Lower lobe of right lung (tissue), 2 donors: ENCODE measurements around the gene ANKS4B. TPM values are rescaled to one million over a fixed set of nuclear protein-coding genes. Genes with fewer than 3 reads are reported as not detected.

Experiments
- ATAC-seq, 2 donors: fragments of 200-7000 bp; cut with Tn5 transposase; one replicate each; pipeline ENCODE4 v1.9.1; 2020 to 2022; ENCODE audit warnings: mild to moderate bottlenecking in 2 of 2, moderate library complexity in 2 of 2
- DNase-seq: peaks from one replicate; pipeline ENCODE4 v3.0.0-alpha.2; 2020
- H3K27ac ChIP-seq: fragments of 200-600 bp; one replicate; pipeline ENCODE4 v1.8.0; 2022
- H3K27me3 ChIP-seq: fragments of 200-600 bp; one replicate; pipeline ENCODE4 v1.8.0; 2022; ENCODE audit warnings: low read depth
- H3K36me3 ChIP-seq: fragments of 200-600 bp; one replicate; pipeline ENCODE4 v1.8.0; 2022; ENCODE audit warnings: mild to moderate bottlenecking
- H3K4me1 ChIP-seq: fragments of 200-600 bp; one replicate; pipeline ENCODE4 v1.8.0; 2022
- H3K4me3 ChIP-seq: fragments of 200-600 bp; one replicate; pipeline ENCODE4 v1.8.0; 2022; ENCODE audit warnings: mild to moderate bottlenecking
- H3K9me3 ChIP-seq: fragments of 200-600 bp; one replicate; pipeline ENCODE4 v1.8.0; 2022
- CTCF ChIP-seq: fragments of 200-600 bp; IDR thresholded peaks from one replicate; pipeline ENCODE4 v1.8.0; 2022; ENCODE audit warnings: antibody characterized with exemption, mild to moderate bottlenecking
- intact Hi-C: fragments of 100-400 bp; cut with DNase I; formaldehyde crosslinking; loops from one replicate; pipeline ENCODE4 v1.11.0; 2022
- total RNA-seq: library from RNA; stranded (reverse); fragmentation: NEBNext Ultra II Directional; extraction: Animal tissue kit (Norgen Biotek cat#: 25700); gene quantifications from one replicate; pipeline ENCODE4 v1.2.1, GENCODE V29; 2021
- donor health status: DM: no; HTN: yes; CAD: no; lungs with severe emphysema.

The ANKS4B gene
- total RNA-seq, 1 donor from 2014 or later = not detected

DNA sequence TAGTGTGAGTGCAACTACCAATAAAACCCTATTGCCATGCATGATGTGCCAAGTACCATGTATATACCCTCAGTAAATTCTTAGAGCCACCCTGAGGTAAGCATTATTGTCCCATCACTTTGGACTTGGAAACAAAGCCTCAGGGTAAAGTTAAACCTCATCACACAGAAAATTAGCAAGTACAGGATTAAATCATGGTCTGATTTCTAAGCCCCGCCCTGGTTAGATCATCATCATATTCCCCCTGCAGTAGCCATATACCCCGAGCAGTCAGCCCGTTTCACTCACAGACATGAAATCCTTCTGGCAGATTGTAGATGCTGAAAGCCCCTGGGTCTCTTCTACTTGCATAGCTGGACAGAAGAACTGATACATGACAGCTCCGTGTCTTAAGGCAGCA, 26.9 kb upstream of the ANKS4B start:
- intact Hi-C loops = no loop called here
- no peak for ATAC-seq
- H3K36me3 ChIP-seq = no peaks in the 10 kb centered on the region
- H3K4me3 ChIP-seq = no peak overlapping the region
- TF ChIP-seq CTCF = no peak
- H3K4me1 ChIP-seq = no peaks in the 10 kb centered on the region
- DNase-seq = no peak
- H3K9me3 ChIP-seq = no peaks in the 10 kb centered on the region
- H3K27ac ChIP-seq = no peak overlapping the region
- H3K27me3 ChIP-seq = no peaks in the 10 kb centered on the region

DNA sequence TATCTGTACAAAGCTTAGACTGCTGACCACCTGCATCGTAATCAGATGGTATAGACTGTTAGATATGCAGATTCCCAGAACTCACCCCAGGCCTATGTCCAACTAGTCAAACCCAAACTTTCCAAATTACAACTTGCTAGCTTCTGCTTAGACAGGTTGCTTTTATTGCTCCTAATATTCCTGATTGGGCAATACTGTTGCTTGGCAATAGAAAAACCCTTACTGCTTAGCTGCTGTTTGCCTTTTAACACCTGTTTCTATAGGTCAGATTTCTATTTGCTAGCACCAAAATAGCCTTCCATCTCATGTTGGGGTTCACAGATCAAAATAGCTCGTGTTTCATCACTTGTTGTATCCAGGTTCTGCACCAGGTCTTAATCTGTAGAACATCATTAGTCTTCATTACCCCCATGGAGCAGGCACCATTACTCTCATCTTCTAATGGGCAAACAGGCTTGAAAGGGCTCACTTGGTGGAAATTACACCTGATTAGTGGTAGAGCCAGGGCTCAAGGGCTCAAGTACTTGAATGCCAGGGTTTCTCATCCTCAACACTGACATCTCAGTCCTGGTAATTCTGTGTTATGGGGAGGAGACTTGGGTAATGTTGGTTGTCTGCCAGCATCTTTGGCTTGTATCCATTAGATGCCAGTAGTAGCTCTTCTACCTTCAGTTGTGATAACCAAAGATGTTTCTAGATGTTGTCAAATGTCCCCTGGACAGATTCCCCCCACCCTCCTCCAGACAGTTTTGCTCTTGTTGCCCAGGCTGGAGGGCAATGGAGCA, 24.9 kb upstream of the ANKS4B start:
- Histone ChIP-seq H3K9me3 (no peaks in the 10 kb centered on the region), H3K4me1 (no peaks in the 10 kb centered on the region), H3K4me3 (no peak overlapping the region), H3K27ac (no peak overlapping the region), H3K36me3 (no peaks in the 10 kb centered on the region), H3K27me3 (peaks cover 5% of the 10 kb centered on the region)
- intact Hi-C loops = no loop called here
- ATAC-seq (no peak), DNase-seq (no peak)
- no peak for TF ChIP-seq CTCF

GRCh38 chr16:21211486-21211885, 22.0 kb upstream of the ANKS4B start, which contains the start of gene ZP2:
TSS of gene ZP2 (minus strand) at chr16:21211574. CDS start at chr16:21211547, 27 bp downstream.
- H3K27ac ChIP-seq = no peak within 1 kb of the TSS
- peaks cover 5% of the 10 kb centered on the region for H3K27me3 ChIP-seq
- no peak for TF ChIP-seq CTCF
- no peak for ATAC-seq
- intact Hi-C loops = no loop called here
- no peak within 1 kb of the TSS for H3K4me3 ChIP-seq
- DNase-seq = no peak
- no peaks in the 10 kb centered on the region for H3K9me3 ChIP-seq
- no peaks in the 10 kb centered on the region for H3K36me3 ChIP-seq
- no peaks in the 10 kb centered on the region for H3K4me1 ChIP-seq

DNA sequence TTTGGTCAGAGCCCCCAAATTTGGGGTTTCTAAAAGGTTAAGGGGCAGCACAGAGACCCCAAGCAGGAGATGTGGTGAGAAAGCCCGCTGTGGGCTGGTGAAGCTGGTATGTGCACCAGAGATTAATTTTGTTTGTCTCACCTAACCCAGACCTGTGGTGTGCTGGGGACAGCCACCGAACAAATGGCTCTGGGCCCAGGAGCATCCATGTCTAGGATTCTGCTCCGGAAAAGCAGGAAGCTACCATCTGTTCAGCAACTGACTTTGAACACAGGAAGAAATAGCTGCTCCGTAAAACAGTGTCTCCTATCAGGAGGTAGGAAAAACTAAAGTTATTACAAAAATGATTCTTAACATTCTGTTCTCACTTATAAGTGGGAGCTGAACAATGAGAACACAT, 19.4 kb upstream of the ANKS4B start:
- no peak for TF ChIP-seq CTCF
- ATAC-seq (no peak), DNase-seq (no peak)
- no peak overlapping the region for H3K27ac ChIP-seq
- H3K9me3 ChIP-seq = no peaks in the 10 kb centered on the region
- H3K36me3 ChIP-seq = no peaks in the 10 kb centered on the region
- intact Hi-C loops = no loop called here
- H3K27me3 ChIP-seq = peaks cover 5% of the 10 kb centered on the region
- H3K4me3 ChIP-seq = no peak overlapping the region
- H3K4me1 ChIP-seq = no peaks in the 10 kb centered on the region

DNA sequence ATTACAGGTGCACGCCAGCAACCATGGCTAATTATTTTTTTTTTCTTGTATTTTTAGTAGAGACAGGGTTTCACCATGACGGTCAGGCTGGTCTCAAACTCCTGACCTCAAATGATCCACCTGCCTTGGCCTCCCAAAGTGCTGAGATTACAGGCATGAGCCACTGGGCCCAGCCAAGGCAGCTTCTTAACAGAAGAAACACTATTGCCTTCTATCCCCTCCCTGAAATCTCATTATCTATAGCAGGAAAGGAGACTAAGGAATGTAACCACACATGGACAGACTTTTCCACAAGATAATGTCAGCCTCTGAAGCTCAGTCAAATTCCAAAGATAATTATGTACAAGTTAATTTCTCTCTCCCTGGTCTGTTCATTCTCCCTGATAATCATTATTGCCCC, 16.4 kb upstream of the ANKS4B start:
- ATAC-seq = no peak
- no peak for DNase-seq

More for the DNA sequence above, 16.4 kb upstream of the ANKS4B start:
- TF ChIP-seq CTCF = no peak
- Histone ChIP-seq H3K27me3 (peaks cover 2% of the 10 kb centered on the region), H3K4me3 (no peak overlapping the region), H3K27ac (no peak overlapping the region), H3K4me1 (no peaks in the 10 kb centered on the region), H3K36me3 (no peaks in the 10 kb centered on the region), H3K9me3 (no peaks in the 10 kb centered on the region)
- intact Hi-C loops = no loop called here
